Stimulated activated CD4-positive, alpha-beta T cell treated with anti-CD3 and anti-CD28 coated beads, Interleukin-1b, Interleukin-23, amount 100 ng/mL, for 4 hours (primary cell): ENCODE measurements around the gene ACOX3.
"Not testable (repeated sequence)": the region's sequence is repeated elsewhere in the genome, so short reads cannot be mapped to it uniquely, and the experiment has no call there.

ENCODE experiments used
- DNase-seq, 2 donors: peaks; one replicate each; pipeline ENCODE4 v3.0.0-alpha.2; 2020; ENCODE audit warnings: low read depth in 2 of 2

Gene ACOX3

DNA sequence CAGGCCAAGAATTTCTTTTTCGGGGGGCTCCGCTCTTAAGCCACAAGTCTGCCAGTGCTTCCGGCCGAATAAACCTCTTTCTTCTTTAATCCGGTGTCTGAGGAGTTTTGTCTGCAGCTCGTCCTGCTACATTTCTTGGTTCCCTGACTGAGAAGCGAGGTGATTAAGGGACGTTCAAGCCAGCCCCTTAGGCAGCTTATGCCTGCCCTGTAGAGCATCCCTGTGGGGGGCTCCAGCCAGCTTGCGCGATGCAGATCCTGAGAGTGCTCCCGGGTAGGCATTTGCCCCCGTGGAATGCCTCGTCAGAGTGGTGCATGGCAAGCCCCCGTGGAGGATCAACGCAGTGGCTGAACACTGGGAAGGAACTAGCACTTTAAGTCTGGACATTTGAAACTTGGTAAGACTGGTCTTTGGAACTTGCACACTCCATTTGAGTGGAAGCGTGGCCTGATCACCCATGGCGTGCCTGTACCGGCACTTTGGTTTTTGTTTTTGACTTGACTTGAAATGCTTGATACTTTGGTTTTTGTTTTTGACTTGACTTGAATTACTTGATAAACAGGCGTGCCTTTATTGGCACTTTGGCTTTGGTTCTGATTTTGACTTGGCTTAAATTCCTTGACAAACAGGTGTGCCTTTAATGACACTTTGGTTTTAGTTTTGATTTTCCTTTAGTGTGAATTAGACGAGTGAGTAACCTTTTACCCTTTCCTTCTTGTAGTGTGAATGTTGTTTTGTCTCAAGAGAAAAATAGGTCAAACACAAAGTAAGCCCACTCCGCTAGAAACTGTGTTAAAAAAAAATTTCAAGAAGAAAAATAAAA, 6.1 kb downstream of the ACOX3 start:
- DNase-seq = no peak

DNA sequence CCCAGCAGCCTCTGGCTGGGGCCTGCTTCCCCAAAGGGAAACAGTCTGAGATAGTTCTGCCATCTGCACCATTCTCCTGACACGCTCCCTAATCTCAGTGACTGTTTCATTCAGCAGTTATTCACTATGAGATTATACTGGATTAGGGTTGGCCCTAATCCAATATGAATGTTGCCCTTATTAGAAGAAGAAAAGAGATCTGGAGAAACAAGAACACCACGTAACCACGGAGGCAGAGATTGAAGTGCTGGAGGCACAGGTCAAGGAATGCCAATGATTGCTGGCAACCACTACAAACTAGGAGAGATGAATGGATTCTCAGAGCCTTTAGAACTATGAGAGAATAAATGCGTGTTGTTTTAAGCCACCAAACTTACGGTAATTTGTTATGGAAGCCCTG, 7.4 kb downstream of the ACOX3 start:
- DNase-seq = no peak

DNA sequence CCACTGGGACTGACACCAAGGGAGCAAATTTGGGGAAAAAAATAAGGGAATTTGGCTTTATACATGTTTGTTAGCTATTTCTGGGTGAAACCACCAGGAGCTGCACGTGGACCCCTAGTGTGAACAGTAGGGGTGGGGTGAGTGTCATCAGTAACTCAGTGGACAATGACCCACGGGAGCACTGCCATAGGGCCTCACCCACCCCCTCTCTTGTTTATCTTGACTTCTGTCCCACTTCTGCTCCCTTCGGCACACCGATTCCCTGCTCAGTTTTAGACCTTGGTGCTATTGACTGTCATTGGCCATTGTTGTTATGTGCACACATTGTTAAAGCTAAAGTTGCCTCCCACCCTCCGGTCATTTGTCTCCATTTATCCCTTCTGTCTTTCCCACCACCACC, 9.0 kb downstream of the ACOX3 start:
- DNase-seq = no peak

DNA sequence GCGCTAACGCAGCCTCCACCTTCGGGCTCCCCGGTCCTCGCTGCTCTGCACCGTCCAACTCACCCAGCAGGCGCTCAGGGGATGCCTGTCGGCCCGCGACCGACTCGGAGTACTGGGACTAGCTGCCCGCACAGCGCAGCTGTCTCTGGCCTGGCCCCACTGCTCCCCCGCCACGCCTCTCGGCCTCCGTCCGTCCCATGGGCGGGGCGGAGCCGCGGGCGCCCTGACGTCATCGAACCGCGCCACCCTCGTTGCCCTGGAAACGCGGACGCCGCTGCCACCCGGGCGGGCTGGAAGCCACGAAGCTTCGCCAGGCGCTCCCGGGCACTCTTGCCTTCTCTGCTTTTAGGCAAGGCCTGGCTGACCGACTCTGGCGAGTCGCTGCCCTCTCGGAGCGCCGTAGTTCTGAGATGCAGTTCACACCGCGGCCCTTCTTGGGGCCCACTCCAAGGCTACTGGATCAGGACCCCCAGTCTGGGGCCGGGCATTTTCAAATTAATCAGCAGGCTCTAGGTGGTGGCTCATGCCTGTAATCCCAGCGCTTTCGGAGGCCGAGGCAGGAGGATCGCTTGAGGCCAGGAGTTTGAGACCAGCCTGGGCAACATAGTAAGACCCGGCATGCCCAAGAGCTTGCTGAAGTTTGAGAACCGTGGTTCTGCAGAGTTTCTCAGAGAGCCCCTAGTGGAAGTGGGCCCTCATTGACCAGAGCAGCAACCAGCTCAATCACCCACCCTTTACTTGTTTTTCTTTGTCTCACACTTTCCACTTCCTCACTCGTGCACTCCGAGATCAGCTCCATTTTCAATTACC, 12.0 kb downstream of the ACOX3 start:
- DNase-seq = peak; percentile 92

DNA sequence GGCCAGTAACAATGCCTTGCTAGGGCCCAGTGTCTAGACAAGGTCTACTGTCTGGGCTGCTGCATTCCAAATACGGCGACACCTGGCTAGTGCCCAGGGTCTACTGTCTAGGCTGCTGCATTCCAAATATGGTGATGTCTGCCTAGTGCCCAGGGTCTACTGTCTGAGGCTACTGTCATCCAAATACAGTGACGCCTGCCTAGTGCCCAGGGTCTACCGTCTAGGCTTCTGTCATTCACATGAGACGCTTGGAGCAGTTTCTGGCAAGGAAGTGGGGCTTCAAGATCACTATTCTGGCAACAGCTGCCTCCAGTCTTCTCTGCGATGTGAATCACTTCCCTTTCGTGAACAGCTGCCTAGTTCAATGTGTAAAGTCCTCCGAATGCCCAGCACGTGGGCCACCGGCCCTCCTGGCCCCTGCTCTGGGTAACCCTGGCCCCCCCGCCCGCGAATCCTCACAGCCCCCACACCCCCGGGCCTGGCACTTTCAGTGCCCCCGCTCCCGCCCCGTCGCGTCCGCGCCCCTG, 12.7 kb downstream of the ACOX3 start:
- no peak for DNase-seq

DNA sequence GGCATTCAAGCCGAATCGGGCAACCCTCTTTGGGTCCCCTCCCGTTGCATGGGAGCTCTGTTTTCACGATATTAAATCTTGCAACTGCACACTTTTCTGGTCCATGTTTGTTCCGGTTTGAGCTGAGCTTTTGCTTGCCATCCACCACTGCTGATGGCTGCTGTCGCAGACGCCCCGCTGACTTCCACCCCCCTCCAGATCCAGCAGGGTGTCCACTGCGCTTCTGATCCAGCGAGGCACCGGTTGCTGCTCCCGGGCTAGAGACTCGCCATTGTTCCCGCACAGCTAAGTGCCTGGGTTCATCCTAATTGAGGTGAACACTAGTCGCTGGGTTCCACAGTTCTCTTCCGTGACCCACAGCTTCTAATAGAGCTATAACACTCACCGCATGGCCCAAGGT, 13.3 kb downstream of the ACOX3 start:
- DNase-seq = no peak

DNA sequence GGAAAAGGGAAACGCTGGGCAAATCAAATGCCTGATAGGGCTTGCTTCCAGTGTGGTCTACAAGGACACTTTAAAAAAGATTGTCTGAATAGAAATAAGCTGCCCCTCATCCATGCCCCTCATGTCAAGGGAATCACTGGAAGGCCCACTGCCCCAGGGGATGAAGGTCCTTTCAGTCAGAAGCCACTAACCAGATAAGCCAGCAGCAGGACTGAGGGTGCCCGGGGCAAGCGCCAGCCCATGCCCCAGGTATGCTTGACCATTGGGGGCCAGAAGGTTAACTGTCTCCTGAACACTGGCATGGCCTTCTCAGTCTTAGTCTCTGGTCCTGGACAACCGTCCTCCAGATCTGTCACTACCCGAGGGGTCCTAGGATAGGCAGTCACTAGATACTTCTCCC, 17.7 kb downstream of the ACOX3 start:
- no peak for DNase-seq

DNA sequence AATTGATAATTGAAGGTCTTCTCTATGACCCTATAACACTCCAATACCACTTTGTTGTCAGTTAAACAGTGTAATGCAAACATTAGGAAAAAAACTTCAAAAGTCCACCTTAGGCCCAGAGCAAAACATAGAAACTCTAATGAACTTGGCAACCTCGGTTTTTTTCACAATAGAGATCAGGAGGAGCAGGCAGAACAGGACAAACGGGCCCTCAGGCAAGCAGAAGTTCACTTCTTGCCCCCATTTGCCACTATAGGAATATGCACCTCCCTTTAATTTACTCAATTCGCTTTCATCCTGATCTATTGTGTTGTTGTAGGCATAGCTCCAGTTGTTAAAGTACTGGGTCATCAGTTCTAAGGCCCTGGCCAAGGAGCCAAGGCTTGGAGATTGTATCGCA, 18.2 kb downstream of the ACOX3 start:
- no peak for DNase-seq

DNA sequence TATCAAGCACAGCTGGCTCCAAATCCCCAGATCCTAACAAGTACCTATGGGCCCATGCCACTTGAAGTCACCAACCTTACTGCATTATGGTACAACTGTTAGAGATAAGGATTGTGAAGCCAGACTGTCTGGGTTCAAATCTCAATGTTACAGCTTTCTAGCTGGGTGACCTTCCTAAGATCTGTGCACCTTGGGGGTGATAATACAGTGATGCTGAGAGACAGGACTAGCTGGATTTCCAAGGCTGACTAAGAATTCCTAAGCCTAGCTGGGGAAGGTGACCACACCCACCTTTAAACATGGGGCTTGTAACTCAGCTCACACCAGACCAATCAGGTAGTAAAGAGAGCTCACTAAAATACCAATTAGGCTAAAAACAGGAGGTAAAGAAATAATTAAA, 20.4 kb downstream of the ACOX3 start:
- DNase-seq = not testable (repeated sequence)

DNA sequence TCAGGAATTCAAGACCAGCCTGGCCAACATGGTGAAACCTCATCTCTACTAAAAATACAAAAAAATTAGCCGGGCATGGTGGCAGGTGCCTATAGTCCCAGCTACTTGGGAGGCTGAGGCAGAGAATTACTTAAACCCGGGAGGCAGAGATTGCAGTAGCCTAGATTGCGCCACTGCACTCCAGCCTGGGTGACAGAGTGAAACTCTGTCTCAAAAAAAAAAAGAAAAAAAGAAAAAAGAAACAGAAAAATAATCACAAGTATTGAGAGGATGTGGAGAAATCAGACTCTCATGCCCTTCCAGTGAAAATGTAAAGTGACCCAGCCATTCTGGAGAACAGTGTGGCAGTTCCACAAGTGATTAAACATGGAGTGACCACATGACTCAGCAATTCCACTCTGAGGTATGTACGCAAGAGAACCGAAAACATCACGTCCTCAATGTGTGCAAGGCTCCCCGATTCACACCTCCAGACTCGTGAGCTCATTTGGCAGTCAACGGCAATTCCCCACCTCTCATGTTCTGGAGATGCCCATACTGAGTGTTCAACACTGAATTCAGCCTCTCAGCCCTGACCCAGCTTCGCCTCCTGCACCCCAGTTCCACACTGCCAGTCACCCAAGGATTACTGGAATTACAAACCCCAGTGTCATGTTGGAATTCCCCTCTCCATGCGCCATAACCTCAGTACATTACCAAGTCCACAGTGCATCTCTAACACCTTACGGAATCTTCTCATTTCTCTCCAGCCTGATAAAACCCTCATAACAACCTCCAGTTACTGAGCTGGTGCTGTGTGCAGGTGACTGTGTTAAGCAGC, 21.1 kb downstream of the ACOX3 start:
- DNase-seq = no peak

DNA sequence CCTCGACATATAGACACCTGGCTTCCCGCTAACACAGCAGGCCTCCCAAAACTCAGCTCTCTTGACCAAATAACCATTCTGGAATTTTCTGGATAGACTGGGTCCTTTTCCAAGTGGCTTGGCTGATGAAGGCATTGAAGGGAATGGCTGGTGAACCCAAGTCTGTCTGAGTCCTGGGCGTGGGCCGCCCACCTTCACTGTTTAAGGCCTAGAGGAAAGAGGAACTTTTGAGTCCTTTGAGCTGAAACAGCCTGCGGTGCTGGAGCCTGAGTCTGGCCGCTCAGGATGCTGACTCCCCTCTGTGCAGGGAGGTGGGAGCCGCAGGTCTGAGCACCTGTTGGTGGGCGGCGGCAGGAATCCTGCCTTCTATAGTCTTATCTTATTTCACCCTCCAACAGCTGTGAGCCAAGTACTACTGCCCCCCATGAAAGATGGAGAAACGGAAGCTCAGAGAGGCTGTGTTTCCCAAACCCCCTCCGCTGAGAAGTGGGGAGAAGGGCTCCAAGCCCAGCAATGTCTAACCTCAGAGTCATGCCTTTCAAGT, 23.4 kb downstream of the ACOX3 start:
- DNase-seq = no peak

DNA sequence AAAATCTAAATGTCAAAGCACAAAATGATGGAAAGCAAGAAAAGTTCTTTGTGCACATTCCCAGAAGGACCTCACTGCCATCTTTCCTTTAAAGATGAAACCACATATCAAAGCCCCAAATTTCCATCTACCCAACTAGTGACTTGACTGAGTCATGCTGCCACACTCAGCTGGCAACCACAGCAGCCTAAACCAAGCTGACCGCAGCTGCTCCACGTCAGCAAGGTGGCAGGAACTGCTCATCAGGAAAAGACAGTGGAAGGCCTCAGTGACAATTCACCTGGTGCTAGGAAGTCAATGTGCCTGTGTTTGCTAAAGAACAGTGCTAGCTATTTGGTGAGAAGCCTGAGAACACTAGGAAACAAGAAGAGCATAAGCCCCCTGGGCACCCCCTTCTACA, 26.1 kb downstream of the ACOX3 start:
- peak in 1 of 2 donors; percentile 16 for DNase-seq

DNA sequence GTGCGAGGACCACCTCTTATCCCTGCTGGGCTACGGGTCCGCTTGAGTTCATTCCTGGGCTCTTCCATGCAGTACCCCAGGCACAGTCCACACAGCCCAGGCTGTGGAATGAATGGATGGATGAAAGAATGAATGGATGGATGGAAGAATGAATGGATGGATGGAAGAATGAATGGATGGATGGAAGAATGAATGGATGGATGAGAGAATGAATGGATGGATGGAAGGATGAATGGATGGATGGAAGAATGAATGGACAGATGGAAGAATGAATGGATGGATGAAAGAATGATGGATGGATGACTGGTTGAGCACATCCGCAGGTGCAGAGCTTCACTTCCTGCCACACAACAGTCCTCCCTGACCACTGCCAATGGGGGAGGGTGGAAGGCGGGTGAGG, 28.2 kb downstream of the ACOX3 start:
- no peak for DNase-seq

DNA sequence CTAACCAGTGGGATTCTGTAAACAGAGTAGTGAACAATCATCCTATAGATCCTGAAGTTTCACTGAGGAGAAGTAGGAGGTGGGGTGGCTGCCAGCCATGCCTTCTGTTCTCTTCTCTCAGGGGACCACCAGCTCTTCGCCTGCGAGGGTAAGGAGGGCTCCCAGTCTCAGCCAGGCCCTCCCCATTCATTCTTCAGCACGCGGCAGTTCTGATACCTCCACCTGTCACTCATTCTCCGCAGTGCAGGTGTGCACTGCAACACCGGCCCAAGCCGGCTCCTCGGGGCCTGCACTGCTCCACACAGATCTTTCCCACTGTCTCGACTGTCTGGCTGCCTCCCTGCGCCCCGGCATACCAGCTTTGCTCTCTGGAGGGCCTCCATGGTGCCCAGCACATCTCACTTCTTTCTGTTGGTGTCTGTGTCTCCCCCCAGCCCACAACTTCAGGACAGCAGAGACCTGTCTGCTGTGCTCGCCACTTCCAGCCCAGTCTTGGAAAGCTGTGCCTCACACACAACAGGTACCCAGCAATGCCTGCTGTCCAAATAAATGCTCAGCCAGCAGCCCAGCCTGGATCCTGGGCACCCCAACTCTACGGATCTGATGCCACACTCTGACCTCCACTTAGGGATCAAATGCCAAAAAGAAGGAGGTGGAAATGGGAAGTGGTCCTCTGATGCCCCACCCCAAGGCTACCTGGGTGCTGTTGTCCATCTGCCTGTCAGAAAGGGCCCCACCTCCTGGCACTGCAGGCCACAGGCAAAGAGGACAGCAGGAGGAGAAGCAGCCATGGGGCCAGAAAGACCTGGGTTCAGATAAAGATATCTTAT, 29.0 kb downstream of the ACOX3 start:
- DNase-seq = no peak

DNA sequence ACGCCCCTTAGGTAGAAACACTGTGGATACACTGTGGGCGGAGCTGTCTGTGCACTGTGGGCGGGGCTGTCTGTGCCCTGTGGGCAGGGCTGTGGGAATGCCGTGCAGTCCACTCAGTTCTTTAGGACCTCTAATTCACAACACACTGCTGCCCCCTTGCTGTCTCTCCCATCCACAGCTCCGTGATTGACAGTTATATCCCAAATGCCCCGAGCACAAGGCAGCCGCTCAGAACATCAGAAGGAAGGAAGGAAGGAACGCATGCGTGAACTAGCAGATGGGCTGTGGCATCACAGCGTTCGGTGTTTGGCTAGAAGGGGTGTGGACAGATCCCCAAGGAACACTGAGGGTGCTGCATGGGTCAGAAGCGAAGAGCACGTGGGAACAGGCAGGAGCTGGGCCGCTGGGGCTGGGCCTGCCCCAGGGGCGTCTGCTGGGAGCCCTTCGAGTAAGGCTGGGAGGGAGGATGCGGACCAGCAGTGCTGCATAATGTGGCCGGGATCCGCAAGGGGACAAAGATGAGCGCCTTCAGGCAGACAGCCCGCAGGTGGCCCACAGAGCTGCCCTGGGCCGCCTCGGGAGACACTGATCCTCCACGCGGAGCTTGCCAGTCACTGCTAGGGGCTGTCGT, 29.8 kb downstream of the ACOX3 start:
- DNase-seq = no peak

DNA sequence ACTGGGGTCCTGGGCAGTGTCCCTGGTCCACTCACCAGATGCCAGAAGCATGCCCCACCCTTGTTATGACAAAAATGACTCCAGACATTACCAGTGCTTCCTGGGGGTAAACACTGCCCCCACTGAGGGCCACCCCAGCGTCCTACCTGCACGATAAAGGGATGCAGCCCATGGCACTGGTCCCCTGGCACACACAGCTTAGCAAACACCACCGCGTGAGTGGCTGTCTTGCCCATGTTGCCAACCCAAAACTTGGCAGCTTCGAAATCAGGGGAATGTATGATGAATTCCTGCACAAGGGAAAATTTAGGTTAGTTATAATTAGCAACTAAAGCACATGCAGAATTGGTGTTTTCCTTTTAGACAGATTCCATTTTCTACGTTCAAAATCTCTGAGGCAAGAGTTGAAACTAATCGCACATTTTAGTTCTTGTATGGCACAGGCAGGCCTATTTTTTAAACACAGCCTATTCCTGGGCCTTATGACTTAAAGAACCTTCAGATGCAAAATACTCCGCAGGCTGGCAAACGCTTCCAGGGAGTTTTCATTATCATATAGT, 30.4 kb downstream of the ACOX3 start:
- no peak for DNase-seq

DNA sequence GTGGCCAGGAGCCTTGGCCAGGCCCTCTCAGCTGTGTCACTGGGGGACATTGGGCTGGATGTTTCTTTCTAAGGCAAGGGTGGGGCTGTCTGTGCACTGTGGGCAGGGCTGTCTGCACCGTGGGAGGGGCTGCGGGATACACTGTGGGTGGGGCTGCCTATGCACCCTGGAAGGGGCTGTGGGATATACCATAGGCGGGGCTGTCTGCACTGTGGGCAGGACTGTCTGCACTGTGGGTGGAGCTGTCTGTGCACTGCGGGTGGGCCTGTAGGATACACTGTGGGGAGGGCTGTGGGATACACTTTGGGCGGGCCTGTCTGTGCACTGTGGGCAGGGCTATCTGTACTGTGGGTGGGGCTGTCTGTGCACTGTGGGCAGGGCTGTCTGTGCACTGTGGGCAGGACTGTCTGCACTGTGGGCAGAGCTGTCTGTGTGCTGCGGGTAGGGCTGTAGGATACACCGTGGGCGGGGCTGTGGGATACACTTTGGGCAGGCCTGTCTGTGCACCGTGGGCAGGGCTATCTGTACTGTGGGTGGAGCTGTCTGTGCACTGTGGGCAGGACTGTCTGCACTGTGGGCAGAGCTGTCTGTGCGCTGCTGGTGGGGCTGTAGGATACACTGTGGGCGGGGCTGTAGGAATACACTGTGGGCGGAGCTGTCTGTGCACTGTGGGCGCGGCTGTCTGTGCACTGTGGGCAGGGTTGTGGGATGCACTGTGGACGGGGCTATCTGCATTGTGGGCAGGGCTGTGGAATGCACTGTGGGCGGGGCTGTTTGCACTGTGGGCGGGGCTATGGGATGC, 31.1 kb downstream of the ACOX3 start:
- no peak for DNase-seq

DNA sequence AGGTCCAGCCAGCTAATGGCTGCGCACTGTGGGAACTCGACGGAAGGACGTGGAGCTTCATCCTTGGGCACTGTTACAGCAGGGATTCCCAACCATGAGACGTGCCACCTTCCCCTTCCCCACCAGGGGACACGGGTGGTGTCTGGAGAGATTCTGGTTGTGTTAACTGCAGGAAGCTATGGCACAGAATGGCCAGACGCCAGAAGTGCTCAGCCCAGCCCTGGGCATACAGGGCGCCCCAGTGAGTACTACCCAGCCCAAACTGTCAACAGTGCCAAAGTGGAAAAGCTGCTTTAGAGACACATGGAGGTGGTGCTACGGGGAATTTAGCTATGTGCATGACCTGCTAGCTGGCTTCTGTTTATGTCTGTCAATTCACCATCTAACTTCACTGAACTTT, 32.8 kb downstream of the ACOX3 start:
- no peak for DNase-seq

DNA sequence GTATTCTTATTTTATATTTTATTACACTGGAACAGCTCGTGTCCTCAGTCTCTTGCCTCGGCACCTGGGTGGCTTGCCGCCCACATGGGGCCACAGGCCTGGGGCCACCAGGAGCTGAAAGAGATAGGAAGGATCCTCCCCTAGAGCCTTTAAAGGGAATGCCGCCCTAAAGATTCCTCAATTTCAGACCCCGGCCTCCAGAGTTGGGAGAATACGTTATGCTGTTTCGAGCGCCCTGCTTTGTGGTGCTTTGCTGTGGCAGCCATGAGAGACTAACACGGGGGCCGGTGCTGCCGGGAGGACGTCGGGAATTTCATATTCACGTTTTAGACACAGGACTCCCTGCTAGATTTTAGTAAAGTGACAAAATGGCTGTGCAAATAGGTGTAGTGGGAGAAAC, 33.2 kb downstream of the ACOX3 start:
- DNase-seq = no peak
